Measurements from ENCODE around the gene RLF.

Gene RLF

GRCh38 chr1:40265298-40265697 lies 104.1 kb downstream of the RLF start:
- no peak for TF ChIP-seq TOX (CRISPR knock-in tag; IDR thresholded peaks at IDR 0.05; ENCODE audit: borderline replicate concordance)
- no peak for TF ChIP-seq ZFP3 (CRISPR knock-in tag; IDR thresholded peaks at IDR 0.05)
- TF ChIP-seq ZNF8 (CRISPR knock-in tag; IDR thresholded peaks at IDR 0.05): no peak
- no peak for TF ChIP-seq ZNF565 (CRISPR knock-in tag; conservative IDR thresholded peaks at IDR 0.05; ENCODE audit: low read depth)
- no peak for TF ChIP-seq TCF4 (CRISPR knock-in tag; IDR thresholded peaks at IDR 0.05; ENCODE audit: borderline replicate concordance)
- no peak for TF ChIP-seq ESRRG (CRISPR knock-in tag; IDR thresholded peaks at IDR 0.05)
- TF ChIP-seq SNAI2 (CRISPR knock-in tag; IDR thresholded peaks at IDR 0.05): no peak
- no peak for TF ChIP-seq ISL1 (CRISPR knock-in tag; IDR thresholded peaks at IDR 0.05)
- no peak for TF ChIP-seq CREB5 (CRISPR knock-in tag; IDR thresholded peaks at IDR 0.05; ENCODE audit: low read depth)

GRCh38 chr1:40265919-40266318 lies 104.7 kb downstream of the RLF start:
- TF ChIP-seq CREB5 (CRISPR knock-in tag; IDR thresholded peaks at IDR 0.05; ENCODE audit: low read depth): no peak
- no peak for TF ChIP-seq TOX (CRISPR knock-in tag; IDR thresholded peaks at IDR 0.05; ENCODE audit: borderline replicate concordance)
- TF ChIP-seq POU6F1 (CRISPR knock-in tag; IDR thresholded peaks at IDR 0.05; ENCODE audit: borderline replicate concordance, low read depth): no peak
- no peak for TF ChIP-seq ZC3H10 (CRISPR knock-in tag; IDR thresholded peaks at IDR 0.05)
- TF ChIP-seq RARB (CRISPR knock-in tag; IDR thresholded peaks at IDR 0.05): no peak
- ATAC-seq: no peak

More at GRCh38 chr1:40265298-40265697, 104.1 kb downstream of the RLF start:
- no peak for ATAC-seq

GRCh38 chr1:40266786-40267535 lies 105.8 kb downstream of the RLF start:
- ATAC-seq: no peak
- TF ChIP-seq BACH2 (CRISPR knock-in tag; IDR thresholded peaks at IDR 0.05; ENCODE audit: borderline replicate concordance): no peak
- no peak for TF ChIP-seq POU6F1 (CRISPR knock-in tag; IDR thresholded peaks at IDR 0.05; ENCODE audit: borderline replicate concordance, low read depth)
- TF ChIP-seq ZNF565 (CRISPR knock-in tag; conservative IDR thresholded peaks at IDR 0.05; ENCODE audit: low read depth): no peak
- no peak for TF ChIP-seq CREB5 (CRISPR knock-in tag; IDR thresholded peaks at IDR 0.05; ENCODE audit: low read depth)
- TF ChIP-seq ZC3H10 (CRISPR knock-in tag; IDR thresholded peaks at IDR 0.05): no peak
- TF ChIP-seq GLIS3 (CRISPR knock-in tag; IDR thresholded peaks at IDR 0.05): no peak
- no peak for TF ChIP-seq SNAI2 (CRISPR knock-in tag; IDR thresholded peaks at IDR 0.05)
- TF ChIP-seq ZNF70 (CRISPR knock-in tag; IDR thresholded peaks at IDR 0.05): no peak
- no peak for TF ChIP-seq ISL1 (CRISPR knock-in tag; IDR thresholded peaks at IDR 0.05)
- no peak for TF ChIP-seq OSR1 (CRISPR knock-in tag; IDR thresholded peaks at IDR 0.05)
- TF ChIP-seq ARNTL (CRISPR knock-in tag; IDR thresholded peaks at IDR 0.05; ENCODE audit: borderline replicate concordance, low read depth): no peak
- no peak for TF ChIP-seq TCF4 (CRISPR knock-in tag; IDR thresholded peaks at IDR 0.05; ENCODE audit: borderline replicate concordance)
- no peak for TF ChIP-seq CSRNP3 (CRISPR knock-in tag; IDR thresholded peaks at IDR 0.05)
- no peak for TF ChIP-seq PPARA (CRISPR knock-in tag; IDR thresholded peaks at IDR 0.05; ENCODE audit: borderline replicate concordance)
- TF ChIP-seq TOX (CRISPR knock-in tag; IDR thresholded peaks at IDR 0.05; ENCODE audit: borderline replicate concordance): no peak
- no peak for TF ChIP-seq CSDC2 (CRISPR knock-in tag; IDR thresholded peaks at IDR 0.05)
- no peak for TF ChIP-seq PATZ1 (CRISPR knock-in tag; IDR thresholded peaks at IDR 0.05; ENCODE audit: borderline replicate concordance)
- TF ChIP-seq ESRRG (CRISPR knock-in tag; IDR thresholded peaks at IDR 0.05): no peak

Measured in SK-N-SH treated with all-trans-retinoic acid at 6 μM for 48 hours (cell line).